ENCODE measurements around the gene TMEM52. TPM values are rescaled to one million over a fixed set of nuclear protein-coding genes. Genes with fewer than 3 reads are reported as not detected.

TMEM52 gene
- total and polyA plus RNA-seq, 2 experiments from 2014 or later = 3.6 to 5.8 TPM

GRCh38 chr1:1954831-1955441 is 35.9 kb upstream of the TMEM52 start:
- DNase-seq (ENCODE audit: low spot score) = no peak
- Histone ChIP-seq H3K4me3 (no peak overlapping the region), H2AFZ (no peak overlapping the region), H3K27me3 (no peaks in the 10 kb centered on the region), H3K27ac (no peak overlapping the region), H3K9me2 (replicated peaks; ENCODE audit: insufficient read depth) (no peaks in the 10 kb centered on the region), H4K20me1 (ENCODE audit: insufficient read depth, poor library complexity, severe bottlenecking) (no peaks in the 10 kb centered on the region), H3K4me2 (no peak overlapping the region), H3K79me2 (no peaks in the 10 kb centered on the region), H3K9me3 (ENCODE audit: low read depth) (no peaks in the 10 kb centered on the region), H3K4me1 (ENCODE audit: insufficient read depth) (peaks cover 2% of the 10 kb centered on the region), H3K36me3 (replicated peaks; ENCODE audit: insufficient read depth, low read depth) (no peaks in the 10 kb centered on the region)
- WGBS (ENCODE audit: low lambda C conversion rate, missing lambda C conversion rate) = 91% methylated on average over 38 of the region's 46 CpGs
- TF ChIP-seq EZH2 (IDR thresholded peaks at IDR 0.05; ENCODE audit: borderline replicate concordance) (no peak), CTCF (IDR thresholded peaks at IDR 0.05; ENCODE audit: poor library complexity) (no peak), EZH2phosphoT487 (IDR thresholded peaks at IDR 0.05; ENCODE audit: low read depth, severe bottlenecking, unreplicated experiment) (no peak)

DNA sequence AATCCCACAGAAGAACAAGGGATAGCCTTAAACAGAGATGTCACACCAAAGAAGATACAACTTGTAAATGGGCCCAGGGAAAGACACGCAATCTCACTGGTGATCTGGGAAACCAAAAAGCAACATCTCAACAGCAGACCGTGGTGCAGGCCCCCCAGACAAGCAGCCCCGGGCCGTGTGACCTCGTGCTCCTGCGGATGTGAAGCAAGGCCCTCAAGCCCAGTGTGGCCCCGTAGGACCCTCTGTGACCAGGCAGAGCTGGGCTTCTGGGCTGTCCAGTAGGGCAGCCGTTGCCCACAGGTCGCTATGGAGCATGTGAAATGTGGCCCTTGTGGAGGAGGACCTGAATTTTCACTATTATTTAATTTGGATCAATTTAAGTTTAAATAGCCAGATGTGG is 34.9 kb upstream of the TMEM52 start:
- Histone ChIP-seq H3K9me2 (replicated peaks; ENCODE audit: insufficient read depth) (no peaks in the 10 kb centered on the region), H3K27ac (no peak overlapping the region), H4K20me1 (ENCODE audit: insufficient read depth, poor library complexity, severe bottlenecking) (no peaks in the 10 kb centered on the region), H2AFZ (no peak overlapping the region), H3K36me3 (replicated peaks; ENCODE audit: insufficient read depth, low read depth) (no peaks in the 10 kb centered on the region), H3K4me1 (ENCODE audit: insufficient read depth) (no peaks in the 10 kb centered on the region), H3K79me2 (no peaks in the 10 kb centered on the region), H3K9me3 (ENCODE audit: low read depth) (no peaks in the 10 kb centered on the region), H3K4me2 (no peak overlapping the region), H3K4me3 (no peak overlapping the region), H3K27me3 (no peaks in the 10 kb centered on the region)
- WGBS (ENCODE audit: low lambda C conversion rate, missing lambda C conversion rate) = 87% methylated on average over 9 of the region's 9 CpGs
- TF ChIP-seq EZH2phosphoT487 (IDR thresholded peaks at IDR 0.05; ENCODE audit: low read depth, severe bottlenecking, unreplicated experiment) = no peak
- TF ChIP-seq CTCF (IDR thresholded peaks at IDR 0.05; ENCODE audit: poor library complexity) = no peak
- no peak for TF ChIP-seq EZH2 (IDR thresholded peaks at IDR 0.05; ENCODE audit: borderline replicate concordance)
- no peak for DNase-seq (ENCODE audit: low spot score)

- no peak for DNase-seq (ENCODE audit: low spot score)
- Histone ChIP-seq H3K9me3 (ENCODE audit: low read depth) (no peaks in the 10 kb centered on the region), H3K9me2 (replicated peaks; ENCODE audit: insufficient read depth) (no peaks in the 10 kb centered on the region), H3K4me1 (ENCODE audit: insufficient read depth) (no peaks in the 10 kb centered on the region), H3K4me2 (no peak overlapping the region), H3K79me2 (no peaks in the 10 kb centered on the region), H3K36me3 (replicated peaks; ENCODE audit: insufficient read depth, low read depth) (no peaks in the 10 kb centered on the region), H4K20me1 (ENCODE audit: insufficient read depth, poor library complexity, severe bottlenecking) (no peaks in the 10 kb centered on the region), H3K27ac (no peak overlapping the region), H2AFZ (no peak overlapping the region), H3K27me3 (no peaks in the 10 kb centered on the region), H3K4me3 (no peak overlapping the region)
- WGBS (ENCODE audit: low lambda C conversion rate, missing lambda C conversion rate) = 78% methylated on average over 5 of the region's 5 CpGs
- TF ChIP-seq EZH2 (IDR thresholded peaks at IDR 0.05; ENCODE audit: borderline replicate concordance) = no peak
- no peak for TF ChIP-seq CTCF (IDR thresholded peaks at IDR 0.05; ENCODE audit: poor library complexity)
- no peak for TF ChIP-seq EZH2phosphoT487 (IDR thresholded peaks at IDR 0.05; ENCODE audit: low read depth, severe bottlenecking, unreplicated experiment)
Observed at GRCh38 chr1:1950940-1951339, 31.9 kb upstream of the TMEM52 start.

Data from hepatocyte (in vitro differentiated cells).